HG02840 (cell line): ENCODE results near the gene HNRNPAB.
"Not testable (repeated sequence)": the region's sequence is repeated elsewhere in the genome, so short reads cannot be mapped to it uniquely, and the experiment has no call there.

Experiments used
- ATAC-seq: cut with Tn5 transposase; IDR thresholded peaks from one replicate; pipeline ENCODE4 v1.9.1; 2021; ENCODE audit warnings: mild to moderate bottlenecking, moderate library complexity, moderate number of reproducible peaks; ENCODE audit not compliant: unreplicated experiment, low FRiP score

HNRNPAB gene

GRCh38 chr5:178228609-178229008, 24.3 kb downstream of the HNRNPAB start:
- no peak for ATAC-seq

GRCh38 chr5:178229111-178229510, 24.8 kb downstream of the HNRNPAB start:
- not testable (repeated sequence) for ATAC-seq

GRCh38 chr5:178229861-178230260, 25.5 kb downstream of the HNRNPAB start:
- no peak for ATAC-seq

- ATAC-seq = no peak
Observed at GRCh38 chr5:178230879-178231538, 26.7 kb downstream of the HNRNPAB start.

GRCh38 chr5:178231539-178232123, 27.3 kb downstream of the HNRNPAB start:
- no peak for ATAC-seq

- peak; percentile 63 for ATAC-seq
Observed at GRCh38 chr5:178232124-178232919, 28.0 kb downstream of the HNRNPAB start, which contains the start of gene PHYKPL. Gene PHYKPL (minus strand): TSS chr5:178232802. CDS start chr5:178232550, 252 bp downstream.

- ATAC-seq = no peak
Observed at GRCh38 chr5:178232920-178233429, 28.6 kb downstream of the HNRNPAB start.

GRCh38 chr5:178234121-178234749, 29.9 kb downstream of the HNRNPAB start:
- ATAC-seq = no peak

- ATAC-seq = no peak
Observed at GRCh38 chr5:178234750-178235587, 30.6 kb downstream of the HNRNPAB start.

- no peak for ATAC-seq
Observed at GRCh38 chr5:178235588-178235974, 31.2 kb downstream of the HNRNPAB start.

GRCh38 chr5:178236126-178236525, 31.8 kb downstream of the HNRNPAB start:
- ATAC-seq = no peak

- ATAC-seq = no peak
Observed at GRCh38 chr5:178236679-178237078, 32.3 kb downstream of the HNRNPAB start.

- no peak for ATAC-seq
Observed at GRCh38 chr5:178237431-178238312, 33.3 kb downstream of the HNRNPAB start.

GRCh38 chr5:178238313-178238635, 33.9 kb downstream of the HNRNPAB start:
- no peak for ATAC-seq

- ATAC-seq = no peak
Observed at GRCh38 chr5:178238711-178239592, 34.6 kb downstream of the HNRNPAB start.

GRCh38 chr5:178239626-178240301, 35.4 kb downstream of the HNRNPAB start:
- ATAC-seq = not testable (repeated sequence)

GRCh38 chr5:178240341-178240741, 36.0 kb downstream of the HNRNPAB start:
- ATAC-seq = no peak

- ATAC-seq = no peak
Observed at GRCh38 chr5:178240766-178241165, 36.4 kb downstream of the HNRNPAB start.
